Aorta (tissue), 5 donors: ENCODE results near the gene ERBB4. TPM values are rescaled to one million over a fixed set of nuclear protein-coding genes. Genes with fewer than 3 reads are reported as not detected.
"Not testable (repeated sequence)": the region's sequence is repeated elsewhere in the genome, so short reads cannot be mapped to it uniquely, and the experiment has no call there.

ENCODE experiments used
- ATAC-seq: fragments of 200-7000 bp; cut with Tn5 transposase; one replicate; pipeline ENCODE4 v1.9.1; 2022; ENCODE audit warnings: moderate library complexity; ENCODE audit not compliant: low FRiP score
- DNase-seq, 2 donors: peaks; one replicate each; pipeline ENCODE4 v3.0.0-alpha.2; 2020
- H3K27ac ChIP-seq, 2 donors: one replicate each; pipeline ENCODE4 v1.5.1; 2013; ENCODE audit warnings: low read length in 2 of 2, mild to moderate bottlenecking in 2 of 2, moderate library complexity in 2 of 2, control low read depth in 1 of 2, inconsistent platforms in 1 of 2, low read depth in 1 of 2
- H3K27me3 ChIP-seq, 2 donors: one replicate each; pipeline ENCODE4 v1.6.1; 2013; ENCODE audit warnings: control low read depth in 1 of 2, low read length in 1 of 2, mild to moderate bottlenecking in 1 of 2, moderate library complexity in 1 of 2; ENCODE audit not compliant: insufficient read depth in 2 of 2, control insufficient read depth in 1 of 2
- H3K36me3 ChIP-seq, 2 donors: one replicate each; pipeline ENCODE4 v1.6.1; 2013; ENCODE audit warnings: control low read depth in 1 of 2, low read length in 1 of 2, mild to moderate bottlenecking in 1 of 2; ENCODE audit not compliant: insufficient read depth in 2 of 2, control insufficient read depth in 1 of 2
- H3K4me1 ChIP-seq, 2 donors: one replicate each; pipeline ENCODE4 v1.6.1; 2013; ENCODE audit warnings: low read length in 2 of 2, control low read depth in 1 of 2, mild to moderate bottlenecking in 1 of 2, moderate library complexity in 1 of 2; ENCODE audit not compliant: insufficient read depth in 2 of 2, control insufficient read depth in 1 of 2
- H3K4me3 ChIP-seq, 2 donors: one replicate each; pipeline ENCODE4 v1.5.1; 2013; ENCODE audit warnings: low read length in 2 of 2, control low read depth in 1 of 2, mild to moderate bottlenecking in 1 of 2
- H3K9me3 ChIP-seq: one replicate; pipeline ENCODE4 v1.6.1; 2013; ENCODE audit warnings: mild to moderate bottlenecking, low read length; ENCODE audit not compliant: control insufficient read depth
- WGBS, 2 donors: extraction: QIAGEN DNeasy Blood & Tissue Kit; methylation state at CpG; one replicate each; pipeline ENCODE4 v1.1.7; 2013; 5-methylcytosine and 5-hydroxymethylcytosine counted together
- intact Hi-C, 2 donors: fragments of 100-400 bp; cut with DNase I; formaldehyde crosslinking; loops; one replicate each; pipeline versions ENCODE4 v1.14.2 to v1.15.0; 2022
- polyA plus RNA-seq, 2 donors: library from polyadenylated mRNA; stranded (reverse); fragments of 200-250 nt; gene quantifications; one replicate each; pipeline ENCODE4 v1.2.3, GENCODE V29; 2013
- total RNA-seq, 2 donors: library from RNA; stranded (reverse); fragmentation: NEBNext Ultra II Directional; extraction: Animal tissue kit (Norgen Biotek cat#: 25700); gene quantifications; one replicate each; pipeline ENCODE4 v1.2.1, GENCODE V29; 2021
- donor health status: healthy with polysubstance abuse.
- donor health status: Bipolar disorder and iron deficiency.
- donor health status: DM: no; HTN: no; CAD: no.
- donor health status: DM: no; HTN: no; CAD: no.
- donor health status: DM: yes; HTN: yes; CAD: no.

ERBB4 gene
- total and polyA plus RNA-seq, 4 donors, result 1.3 to 42.0 (median 15.0) TPM

DNA sequence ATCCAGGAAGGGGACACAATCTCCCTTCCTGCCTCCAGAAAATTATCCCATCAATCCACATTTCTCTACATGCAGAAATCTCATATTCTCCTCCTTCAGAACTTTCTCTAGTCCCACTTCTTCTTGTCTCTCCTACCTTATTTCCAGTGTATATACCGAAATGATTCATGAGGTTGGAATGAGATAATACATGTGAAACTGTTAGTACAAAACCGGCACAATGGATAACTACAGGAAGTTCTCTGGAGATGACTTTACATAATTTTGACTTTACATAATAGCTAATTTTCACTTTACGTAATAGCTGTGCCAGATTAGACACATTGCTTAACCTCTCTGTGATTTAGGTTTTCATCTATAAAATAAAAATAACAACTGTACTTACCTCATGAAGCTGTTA is 801.3 kb downstream of the ERBB4 start:
- H3K27me3 ChIP-seq, result no peaks in the 10 kb centered on the region
- 50 to 54% methylated on average over 3 of the region's 3 CpGs for WGBS, 2 donors
- no peak overlapping the region for H3K4me3 ChIP-seq
- H3K9me3 ChIP-seq, result no peaks in the 10 kb centered on the region
- intact Hi-C loops, result no loop called here
- no peak overlapping the region for H3K27ac ChIP-seq
- no peak for ATAC-seq
- H3K36me3 ChIP-seq, result no peaks in the 10 kb centered on the region
- H3K4me1 ChIP-seq, result no peaks in the 10 kb centered on the region
- no peak for DNase-seq

DNA sequence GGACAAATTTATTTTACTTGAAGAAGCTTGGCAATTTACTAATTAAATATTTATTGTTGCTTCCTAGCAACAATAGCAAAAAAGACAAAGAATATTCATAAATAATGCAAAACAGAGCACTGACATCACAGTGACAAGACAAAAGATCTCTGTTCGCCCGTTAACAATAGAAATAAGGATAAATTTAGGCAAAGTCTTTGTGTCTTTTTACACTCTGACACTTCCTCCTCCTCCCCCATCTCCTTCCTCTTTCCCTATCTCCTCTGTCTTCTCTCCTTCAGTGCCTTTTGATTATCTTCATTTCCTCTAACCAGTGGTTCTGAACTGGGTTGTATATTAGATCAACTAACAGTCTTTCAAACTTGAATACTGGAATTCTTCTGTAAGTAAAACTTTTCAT is 808.4 kb downstream of the ERBB4 start:
- H3K4me3 ChIP-seq, result no peak overlapping the region
- ATAC-seq (no peak), DNase-seq (no peak)
- intact Hi-C loops, result no loop called here
- H3K4me1 ChIP-seq, result no peaks in the 10 kb centered on the region
- no peaks in the 10 kb centered on the region for H3K9me3 ChIP-seq
- no peaks in the 10 kb centered on the region for H3K27me3 ChIP-seq
- WGBS, 2 donors, result 93 to 94% methylated on average over 2 of the region's 2 CpGs
- no peak overlapping the region for H3K27ac ChIP-seq
- no peaks in the 10 kb centered on the region for H3K36me3 ChIP-seq

DNA sequence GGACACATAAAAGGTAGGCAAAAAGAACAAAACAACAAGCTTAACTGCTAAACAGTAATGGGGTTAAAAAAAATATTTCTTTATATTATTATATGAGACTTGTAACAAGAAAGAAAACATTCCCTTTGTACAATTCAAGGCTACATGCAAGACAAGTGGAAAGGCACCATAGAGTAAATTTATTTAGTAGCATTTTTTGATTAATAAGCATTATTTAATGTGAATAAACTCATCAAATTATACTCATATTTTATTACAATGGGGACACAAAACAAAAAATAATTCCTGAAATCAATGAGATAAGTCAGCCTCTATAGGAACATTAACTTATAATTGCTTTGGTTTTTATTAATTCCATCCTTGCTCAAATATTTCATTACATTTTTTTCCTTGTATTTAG is 809.2 kb downstream of the ERBB4 start:
- Histone ChIP-seq H3K27ac (no peak overlapping the region), H3K36me3 (no peaks in the 10 kb centered on the region), H3K4me3 (no peak overlapping the region), H3K9me3 (no peaks in the 10 kb centered on the region), H3K27me3 (no peaks in the 10 kb centered on the region), H3K4me1 (no peaks in the 10 kb centered on the region)
- ATAC-seq, result no peak
- intact Hi-C loops, result no loop called here
- DNase-seq, result no peak

DNA sequence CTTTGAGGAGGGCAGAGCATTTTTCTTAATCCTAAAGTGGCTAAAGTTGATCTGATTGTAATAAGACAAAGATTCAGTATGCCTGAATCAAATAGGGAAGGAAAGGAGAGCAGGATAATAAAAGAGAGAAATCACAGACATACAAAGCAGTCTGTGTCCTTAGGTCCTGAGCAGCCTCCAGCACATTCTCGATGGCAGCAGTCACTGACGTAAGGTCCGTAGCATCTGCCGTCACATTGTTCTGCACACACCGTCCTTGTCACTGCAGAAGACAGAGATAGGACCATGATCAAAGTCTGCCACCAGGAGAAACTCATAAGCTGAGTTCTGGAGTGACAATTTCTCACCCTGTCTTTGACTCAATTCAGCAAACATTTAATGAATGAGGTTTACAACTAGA is 813.7 kb downstream of the ERBB4 start:
- Histone ChIP-seq H3K27ac (no peak overlapping the region), H3K9me3 (no peaks in the 10 kb centered on the region), H3K36me3 (peaks cover 2 to 3% of the 10 kb centered on the region in 2 donors), H3K4me3 (no peak overlapping the region), H3K27me3 (no peaks in the 10 kb centered on the region), H3K4me1 (no peaks in the 10 kb centered on the region)
- intact Hi-C loops, result no loop called here
- DNase-seq (no peak), ATAC-seq (no peak)
- WGBS, 2 donors, result 94 to 95% methylated on average over 5 of the region's 5 CpGs

DNA sequence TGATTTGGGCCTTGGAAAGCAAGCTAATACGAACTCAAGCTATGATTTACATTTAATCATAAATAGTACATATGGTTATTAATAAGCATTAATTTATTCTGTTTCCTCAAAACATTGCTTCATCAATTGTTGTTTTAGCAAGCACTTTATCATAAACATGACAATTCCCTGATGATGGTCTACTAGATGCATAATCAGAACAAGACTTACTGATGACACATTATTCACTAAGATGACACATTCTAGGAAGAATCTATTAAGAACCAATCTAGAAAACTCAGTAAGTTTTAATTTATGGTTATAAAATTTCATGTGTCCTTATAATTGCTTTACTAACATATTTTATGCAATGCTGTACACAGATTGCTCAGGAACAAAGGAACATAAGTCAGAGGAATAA is 815.2 kb downstream of the ERBB4 start:
- peaks cover 2 to 3% of the 10 kb centered on the region in 2 donors for H3K36me3 ChIP-seq
- DNase-seq (no peak), ATAC-seq (no peak)
- no peaks in the 10 kb centered on the region for H3K4me1 ChIP-seq
- H3K27ac ChIP-seq, result no peak overlapping the region
- H3K27me3 ChIP-seq, result no peaks in the 10 kb centered on the region
- H3K4me3 ChIP-seq, result no peak overlapping the region
- intact Hi-C loops, result no loop called here
- H3K9me3 ChIP-seq, result no peaks in the 10 kb centered on the region
- 46 to 100% methylated on average over 1 of the region's 1 CpG for WGBS, 2 donors

DNA sequence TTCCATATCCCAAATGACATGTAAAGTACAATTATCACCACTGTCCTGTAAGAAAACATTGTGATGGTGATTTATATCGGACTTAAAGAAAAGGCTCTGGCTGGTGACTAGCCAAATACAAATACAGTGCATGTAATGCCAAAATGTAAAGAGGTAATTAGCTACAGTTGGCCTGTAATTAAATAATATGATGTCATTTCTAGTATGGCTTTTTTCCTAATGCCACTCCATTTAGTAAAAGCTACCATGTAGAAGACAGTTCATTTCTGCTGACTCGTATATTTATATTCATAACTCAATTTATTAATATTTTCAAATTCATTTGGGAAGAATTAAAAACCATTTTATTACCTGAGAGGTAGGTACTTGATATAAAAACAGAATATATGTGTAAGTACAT is 815.7 kb downstream of the ERBB4 start:
- Histone ChIP-seq H3K36me3 (peaks cover 2 to 3% of the 10 kb centered on the region in 2 donors), H3K4me3 (no peak overlapping the region), H3K27ac (no peak overlapping the region), H3K4me1 (no peaks in the 10 kb centered on the region), H3K9me3 (no peaks in the 10 kb centered on the region), H3K27me3 (no peaks in the 10 kb centered on the region)
- intact Hi-C loops, result no loop called here
- DNase-seq (no peak), ATAC-seq (no peak)
- 90 to 92% methylated on average over 2 of the region's 2 CpGs for WGBS, 2 donors

DNA sequence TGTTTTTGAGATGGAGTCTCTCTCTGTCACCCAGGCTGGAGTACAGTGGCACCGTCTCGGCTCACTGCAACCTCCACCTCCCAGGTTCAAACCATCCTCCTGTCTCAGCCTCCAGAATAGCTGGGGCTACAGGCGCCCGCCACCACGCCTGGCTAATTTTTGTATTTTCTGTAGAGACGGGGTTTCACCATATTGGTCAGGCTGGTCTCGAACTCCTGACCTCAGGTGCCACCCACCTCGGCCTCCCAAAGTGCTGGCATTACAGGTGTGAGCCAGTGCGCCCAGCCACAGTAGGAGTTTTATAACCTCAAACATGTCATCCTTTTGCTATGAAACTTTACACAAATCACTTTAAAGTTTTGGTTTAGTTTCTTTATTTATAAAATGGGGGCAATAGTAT is 816.7 kb downstream of the ERBB4 start:
- H3K4me3 ChIP-seq, ATAC-seq, H3K27me3 ChIP-seq, H3K36me3 ChIP-seq, DNase-seq, H3K27ac ChIP-seq, H3K4me1 ChIP-seq, H3K9me3 ChIP-seq, intact Hi-C loops: not testable (repeated sequence)
- 97% methylated on average over 9 of the region's 9 CpGs for WGBS, 2 donors

DNA sequence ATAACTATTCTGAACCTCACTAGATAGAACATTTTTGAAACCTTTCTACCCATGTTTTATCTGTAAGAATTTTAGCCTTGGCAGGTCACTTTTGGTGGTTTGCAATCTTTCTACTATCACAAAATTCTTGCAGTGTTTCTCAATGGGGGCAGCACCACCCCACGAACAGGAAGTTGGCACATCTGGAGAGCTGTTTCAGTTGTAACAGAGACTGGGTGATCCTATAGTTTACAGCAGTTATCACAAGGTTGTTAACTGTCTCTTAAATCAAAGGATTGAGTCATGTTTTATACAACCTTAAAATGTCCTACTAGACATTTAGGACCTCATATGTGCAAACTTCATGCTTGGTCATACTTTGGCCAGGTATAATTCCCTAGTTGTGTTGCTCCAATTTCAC is 829.2 kb downstream of the ERBB4 start:
- 43% methylated on average over 1 of the region's 1 CpG for WGBS, 2 donors
- intact Hi-C loops, result no loop called here
- no peak for ATAC-seq

DNA sequence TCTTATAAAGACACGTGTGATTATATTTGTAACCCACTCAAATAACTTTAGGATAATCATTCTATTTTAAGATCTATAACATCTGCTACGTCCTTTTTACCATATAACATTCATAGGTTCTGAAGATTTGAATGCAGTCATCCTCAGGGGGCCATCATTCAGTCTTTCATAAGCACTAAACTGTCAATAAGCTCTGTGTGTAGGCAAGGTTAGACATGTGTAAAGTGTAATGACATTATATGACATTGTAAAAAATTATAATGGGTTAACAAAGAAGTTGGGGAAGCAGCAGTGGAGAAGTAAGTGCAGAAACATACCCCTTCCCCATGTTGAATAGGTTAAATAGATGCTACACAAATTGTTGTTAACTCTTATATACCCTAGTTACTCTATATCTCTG is 845.9 kb downstream of the ERBB4 start:
- no peak for DNase-seq
- Histone ChIP-seq H3K36me3 (peaks cover 0 to 8% of the 10 kb centered on the region in 2 donors), H3K27ac (no peak overlapping the region), H3K4me1 (no peaks in the 10 kb centered on the region), H3K4me3 (no peak overlapping the region), H3K27me3 (no peaks in the 10 kb centered on the region), H3K9me3 (no peaks in the 10 kb centered on the region)
- WGBS, 2 donors, result 89% methylated on average over 2 of the region's 2 CpGs
- intact Hi-C loops, result no loop called here
- no peak for ATAC-seq

More for the DNA sequence above, 829.2 kb downstream of the ERBB4 start:
- H3K4me1 ChIP-seq, result no peaks in the 10 kb centered on the region
- no peak overlapping the region for H3K27ac ChIP-seq
- no peaks in the 10 kb centered on the region for H3K9me3 ChIP-seq
- H3K36me3 ChIP-seq, result peaks cover 0 to 5% of the 10 kb centered on the region in 2 donors
- H3K27me3 ChIP-seq, result no peaks in the 10 kb centered on the region
- DNase-seq, result no peak
- H3K4me3 ChIP-seq, result no peak overlapping the region
